K562 (cell line): ENCODE results near the gene ANKH. TPM values are rescaled to one million over a fixed set of nuclear protein-coding genes. Genes with fewer than 3 reads are reported as not detected.

Experiments used
- ARID1B ChIP-seq: fragments of 450-650 bp; IDR thresholded peaks from 2 replicates; pipeline ENCODE4 v1.6.1; 2016; ENCODE audit warnings: antibody characterized with exemption, mild to moderate bottlenecking, inconsistent platforms
- EP300 ChIP-seq: IDR thresholded peaks from 2 replicates; pipeline ENCODE4 v1.6.1; 2012; ENCODE audit warnings: low read length, improper control_type of control experiment
- FOXP1 ChIP-seq: sonication (generic); formaldehyde crosslinking; IDR thresholded peaks from 2 replicates; pipeline ENCODE4 v1.8.0; 2022; ENCODE audit warnings: mild to moderate bottlenecking, missing genetic modification reagents
- HCFC1 ChIP-seq: IDR thresholded peaks from 2 replicates; pipeline ENCODE4 v1.6.1; 2012; ENCODE audit warnings: low read depth, low read length, improper control_type of control experiment
- MTA1 ChIP-seq: fragments of 450-650 bp; IDR thresholded peaks from 2 replicates; pipeline ENCODE4 v1.6.1; 2017; ENCODE audit warnings: borderline replicate concordance
- MXD1 ChIP-seq: fragments of 250-450 bp; sonication (Bioruptor Pico); IDR thresholded peaks from 2 replicates; pipeline ENCODE4 v1.8.0; 2021; ENCODE audit warnings: borderline replicate concordance, mild to moderate bottlenecking, moderate library complexity; ENCODE audit not compliant: poor library complexity, severe bottlenecking
- NFXL1 ChIP-seq: fragments of 450-650 bp; formaldehyde crosslinking; IDR thresholded peaks from 2 replicates; pipeline ENCODE4 v1.4.0; 2021; ENCODE audit warnings: mild to moderate bottlenecking
- PREB ChIP-seq: sonication (generic); formaldehyde crosslinking; IDR thresholded peaks from 2 replicates; pipeline ENCODE4 v1.8.1; 2023; ENCODE audit warnings: mild to moderate bottlenecking, missing genetic modification reagents
- RBFOX2 ChIP-seq: fragments of 200-400 bp; formaldehyde crosslinking; IDR thresholded peaks from 2 replicates; pipeline ENCODE4 v1.6.1; 2017; ENCODE audit warnings: low read depth, mild to moderate bottlenecking, low read length, moderate library complexity
- RBM39 ChIP-seq: fragments of 200-400 bp; formaldehyde crosslinking; optimal IDR thresholded peaks from 2 replicates; pipeline ENCODE3; 2018; ENCODE audit warnings: low read depth, low read length
- SIN3A ChIP-seq, 2 experiments: fragments of 150-350 bp in 1 of 2; IDR thresholded peaks; 2 replicates each; pipeline ENCODE4 v1.6.1; 2011 to 2016; ENCODE audit warnings: borderline replicate concordance in 2 of 2, low read depth in 2 of 2, low read length in 2 of 2, mild to moderate bottlenecking in 2 of 2, moderate library complexity in 2 of 2; ENCODE audit not compliant: control insufficient read depth in 1 of 2
- SNIP1 ChIP-seq: fragments of 450-650 bp; IDR thresholded peaks from 2 replicates; pipeline ENCODE4 v1.7.1; 2017; ENCODE audit warnings: low read depth, mild to moderate bottlenecking
- SP1 ChIP-seq: sonication (generic); formaldehyde crosslinking; IDR thresholded peaks from 2 replicates; pipeline ENCODE4 v1.8.1; 2022; ENCODE audit warnings: mild to moderate bottlenecking, missing genetic modification reagents
- STAT5A ChIP-seq: IDR thresholded peaks from 2 replicates; pipeline ENCODE4 v1.6.1; 2012; ENCODE audit warnings: low read length, inconsistent platforms, borderline replicate concordance
- ZC3H11A ChIP-seq: IDR thresholded peaks from 2 replicates; pipeline ENCODE4 v1.6.1; 2012; ENCODE audit warnings: low read depth, low read length, improper control_type of control experiment
- ZNF121 ChIP-seq: sonication (generic); formaldehyde crosslinking; conservative IDR thresholded peaks from 2 replicates; pipeline ENCODE4 v1.8.0; 2022; ENCODE audit warnings: missing genetic modification reagents
- ZNF609 ChIP-seq: sonication (generic); formaldehyde crosslinking; IDR thresholded peaks from 2 replicates; pipeline ENCODE4 v1.8.1; 2023; ENCODE audit warnings: missing genetic modification reagents, mild to moderate bottlenecking, borderline replicate concordance
- ZNF76 ChIP-seq: fragments of 250-450 bp; sonication (Bioruptor Pico); IDR thresholded peaks from 2 replicates; pipeline ENCODE4 v1.4.0; 2020; ENCODE audit warnings: mild to moderate bottlenecking, moderate library complexity, borderline replicate concordance
- polyA plus RNA-seq, 8 experiments: library from polyadenylated mRNA; depleted of rRNA in 4 of 8; stranded (reverse) in 5 of 8; unstranded in 3 of 8; fragments of >200 nt; fragmentation: Nextera tagmentation in 2 of 8; fragmentation: Illumina TruSeq in 1 of 8; extraction: Ambion mirVana in 2 of 8; extraction: Trizol in 1 of 8; gene quantifications; 2 replicates each; pipeline versions ENCODE4 v1.2.1 to v1.2.3, GENCODE V29; 2011 to 2014; ENCODE audit warnings: inconsistent platforms in 1 of 8, missing spikeins in 1 of 8
- total RNA-seq, 7 experiments: library from RNA; depleted of rRNA in 6 of 7; stranded (reverse); fragments of >200 nt in 6 of 7; fragmentation: Illumina TruSeq in 2 of 7; extraction: Trizol in 2 of 7; gene quantifications; 2 replicates each; pipeline versions ENCODE4 v1.2.1 to v1.2.3, GENCODE V29; 2011 to 2021; ENCODE audit warnings: low replicate concordance in 1 of 7
- TF ChIP-seq, protein P1 (sequence below): fragments of 250-450 bp; sonication (Bioruptor Pico); IDR thresholded peaks from 2 replicates; pipeline ENCODE4 v1.4.0; 2020; ENCODE audit warnings: mild to moderate bottlenecking, moderate library complexity

ANKH gene
- total and polyA plus RNA-seq, 9 of the 15 experiments (the other 6 are each of a cell fraction or from before 2014, with no cell fraction given), result 0.79 to 12.2 (median 4.5) TPM

DNA sequence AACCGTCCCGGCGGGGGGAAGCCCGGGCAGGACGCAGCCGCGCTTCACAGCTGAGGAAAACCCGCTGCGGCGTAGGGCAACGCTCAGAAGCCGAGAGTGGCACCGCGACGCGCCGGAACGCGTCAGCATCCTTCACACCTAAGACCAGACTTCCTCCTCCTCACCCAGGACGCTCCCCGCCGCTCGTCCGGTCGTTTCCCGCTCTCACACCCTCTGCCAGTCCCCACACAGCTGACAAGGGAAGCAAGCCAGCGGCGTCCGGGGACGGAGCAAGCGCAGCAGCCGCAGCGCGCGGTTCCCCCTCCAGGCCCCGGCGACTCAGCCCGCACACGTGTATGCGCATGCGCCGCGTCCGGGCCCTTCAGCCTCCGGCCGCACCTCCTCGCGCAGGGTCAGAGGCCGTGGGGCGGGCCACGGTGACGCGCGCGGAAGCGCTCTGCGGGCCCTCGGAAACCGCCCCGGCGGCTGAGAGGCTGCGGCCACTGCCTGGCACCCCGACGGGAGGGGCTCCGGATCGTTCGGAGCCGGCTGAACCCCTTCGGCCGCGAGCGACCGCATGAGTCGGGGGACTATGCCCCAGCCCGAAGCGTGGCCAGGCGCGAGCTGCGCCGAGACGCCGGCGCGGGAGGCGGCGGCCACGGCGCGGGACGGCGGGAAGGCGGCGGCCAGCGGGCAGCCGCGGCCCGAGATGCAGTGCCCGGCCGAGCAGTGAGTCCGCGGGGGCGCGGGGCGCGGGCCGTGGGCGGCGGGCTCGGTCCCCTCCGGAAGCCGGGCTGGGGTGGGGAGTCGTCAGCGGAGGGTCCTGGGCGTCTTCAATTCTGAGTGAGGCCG lies 207.1 kb downstream of the ANKH start, which contains the start of gene OTULIN (continued):
- TF ChIP-seq ZNF609 (CRISPR knock-in tag) (no peak), MXD1 (CRISPR knock-in tag) (no peak), ZNF76 (CRISPR knock-in tag) (no peak), RBM39 (no peak), ARID1B (0 out of 2 replicates have a peak, but pooled peaks have one; percentile 23), ZNF121 (CRISPR knock-in tag) (no peak), STAT5A (no peak), HCFC1 (peak; percentile 46; the same call in 1 of the 2 replicates), MTA1 (no peak), EP300 (no peak; the same call in 1 of the 2 replicates), ZC3H11A (no peak), NFXL1 (CRISPR knock-in tag) (no peak), SIN3A (IDR thresholded peaks at IDR 0.05; ENCODE audit: borderline replicate concordance in 2 of 2, control insufficient read depth in 1 of 2, low read depth in 2 of 2, low read length in 2 of 2) (peak; percentile 54 to 70; a peak in 1 of 4 replicates), FOXP1 (CRISPR knock-in tag) (peak; percentile 36; the same call in 1 of the 2 replicates), SP1 (no peak), RBFOX2 (peak; percentile 94), SNIP1 (no peak), PREB (CRISPR knock-in tag) (no peak)
- TF ChIP-seq, protein P1, sequence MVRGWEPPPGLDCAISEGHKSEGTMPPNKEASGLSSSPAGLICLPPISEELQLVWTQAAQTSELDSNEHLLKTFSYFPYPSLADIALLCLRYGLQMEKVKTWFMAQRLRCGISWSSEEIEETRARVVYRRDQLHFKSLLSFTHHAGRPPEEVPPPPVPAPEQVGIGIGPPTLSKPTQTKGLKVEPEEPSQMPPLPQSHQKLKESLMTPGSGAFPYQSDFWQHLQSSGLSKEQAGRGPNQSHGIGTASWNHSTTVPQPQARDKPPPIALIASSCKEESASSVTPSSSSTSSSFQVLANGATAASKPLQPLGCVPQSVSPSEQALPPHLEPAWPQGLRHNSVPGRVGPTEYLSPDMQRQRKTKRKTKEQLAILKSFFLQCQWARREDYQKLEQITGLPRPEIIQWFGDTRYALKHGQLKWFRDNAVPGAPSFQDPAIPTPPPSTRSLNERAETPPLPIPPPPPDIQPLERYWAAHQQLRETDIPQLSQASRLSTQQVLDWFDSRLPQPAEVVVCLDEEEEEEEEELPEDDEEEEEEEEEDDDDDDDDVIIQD, result no peak
